GM12801 (cell line): ENCODE results near the gene STPG1.

ENCODE experiments used
- CTCF ChIP-seq: IDR thresholded peaks from one replicate; pipeline ENCODE4 v1.5.1; 2011; ENCODE audit warnings: control low read depth; ENCODE audit not compliant: insufficient read length; ENCODE audit errors: extremely low read depth

STPG1 gene

DNA sequence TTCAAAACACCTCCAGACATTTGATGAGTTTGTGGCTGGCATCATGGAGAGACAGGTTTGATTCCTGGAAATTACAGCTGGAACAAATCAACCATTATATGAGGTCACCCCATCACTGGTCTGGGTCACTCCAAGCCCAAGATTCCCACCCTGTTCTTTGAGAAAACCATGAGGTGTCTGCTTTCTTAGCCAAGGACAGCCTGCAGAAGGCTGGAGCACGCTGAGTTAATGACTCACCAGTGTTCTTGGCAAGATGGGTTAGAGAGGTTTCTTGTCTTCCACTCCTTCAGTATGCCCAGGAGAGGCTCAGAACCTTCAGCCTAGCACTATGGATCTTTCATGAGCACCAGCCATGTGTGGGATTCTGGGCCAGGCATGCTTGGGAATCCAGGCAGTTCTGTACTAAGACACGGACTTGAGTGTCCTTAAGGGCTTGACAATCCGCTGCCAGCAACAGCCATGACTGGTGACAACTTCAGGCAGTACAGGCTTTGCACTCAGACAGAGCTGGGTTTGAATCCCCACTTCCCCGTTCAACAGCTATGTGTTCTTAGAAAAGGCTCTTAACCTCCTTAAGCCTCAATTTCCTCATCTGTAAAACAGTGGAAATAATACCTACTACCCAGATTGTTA is 50.5 kb downstream of the STPG1 start:
- no peak for TF ChIP-seq CTCF

GRCh38 chr1:24362396-24362795 is 51.2 kb downstream of the STPG1 start:
- no peak for TF ChIP-seq CTCF

DNA sequence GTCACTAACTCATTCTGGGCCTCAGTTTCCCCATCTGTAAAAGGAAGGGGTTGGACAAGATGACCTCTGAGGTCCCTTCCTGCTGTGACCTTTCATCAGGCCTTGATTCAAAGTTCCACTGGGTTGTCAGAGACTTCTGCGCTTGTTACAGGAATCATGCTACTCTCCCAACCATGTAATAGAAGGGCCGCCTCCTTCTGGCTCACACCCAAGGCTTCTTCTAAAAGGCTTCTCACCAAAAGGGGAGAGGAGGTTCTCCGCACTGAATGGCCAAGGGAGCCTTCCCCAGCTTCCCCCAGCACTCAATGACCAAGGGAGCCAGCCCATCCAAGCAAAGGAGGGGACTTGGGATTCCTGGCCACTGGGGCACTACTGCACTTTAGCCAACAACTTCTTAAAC is 51.8 kb downstream of the STPG1 start:
- no peak for TF ChIP-seq CTCF

GRCh38 chr1:24360681-24361080 is 52.9 kb downstream of the STPG1 start:
- no peak for TF ChIP-seq CTCF

DNA sequence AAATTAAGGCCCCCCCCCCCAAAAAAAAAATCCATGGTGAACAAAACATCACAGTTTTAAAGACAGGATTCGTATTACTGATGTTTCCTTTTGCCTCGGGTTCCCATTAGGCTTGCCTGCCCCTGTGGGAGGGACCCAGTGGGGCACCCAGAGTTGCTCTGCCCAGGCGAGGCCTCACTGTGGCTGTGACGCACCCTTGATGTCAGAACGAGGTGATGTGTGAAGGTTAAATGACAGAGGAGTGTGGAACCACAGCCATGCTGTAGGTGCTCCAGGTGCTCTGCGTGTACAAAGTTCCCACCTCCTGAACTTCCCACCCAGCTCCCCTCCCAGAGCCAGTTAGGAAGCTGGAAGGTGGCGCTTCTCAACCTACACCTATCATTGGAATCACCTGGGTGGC is 56.5 kb downstream of the STPG1 start:
- TF ChIP-seq CTCF = no peak

DNA sequence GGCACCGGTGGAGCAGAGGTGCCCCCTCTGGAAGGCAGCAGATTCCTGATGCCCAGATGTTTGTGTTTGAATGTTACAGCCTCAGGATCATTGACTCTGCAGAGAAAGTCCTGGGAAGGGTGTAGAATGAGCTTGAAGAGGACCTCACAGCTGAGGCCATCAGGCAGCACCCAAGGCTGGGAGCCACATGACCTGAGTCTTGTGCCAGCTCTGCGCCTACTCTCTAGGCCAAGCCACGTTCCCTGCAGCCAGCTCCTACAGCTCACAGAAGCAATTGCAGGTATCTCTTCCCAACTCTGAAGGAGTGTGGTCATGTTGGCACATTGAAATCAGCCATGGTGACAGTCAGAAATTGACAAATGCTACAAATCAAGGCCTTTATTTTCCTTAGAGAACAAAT is 58.1 kb downstream of the STPG1 start:
- TF ChIP-seq CTCF = no peak

GRCh38 chr1:24353292-24353891 is 60.2 kb downstream of the STPG1 start:
- no peak for TF ChIP-seq CTCF
